Measurements from ENCODE around the gene IL17C.

Gene IL17C

DNA sequence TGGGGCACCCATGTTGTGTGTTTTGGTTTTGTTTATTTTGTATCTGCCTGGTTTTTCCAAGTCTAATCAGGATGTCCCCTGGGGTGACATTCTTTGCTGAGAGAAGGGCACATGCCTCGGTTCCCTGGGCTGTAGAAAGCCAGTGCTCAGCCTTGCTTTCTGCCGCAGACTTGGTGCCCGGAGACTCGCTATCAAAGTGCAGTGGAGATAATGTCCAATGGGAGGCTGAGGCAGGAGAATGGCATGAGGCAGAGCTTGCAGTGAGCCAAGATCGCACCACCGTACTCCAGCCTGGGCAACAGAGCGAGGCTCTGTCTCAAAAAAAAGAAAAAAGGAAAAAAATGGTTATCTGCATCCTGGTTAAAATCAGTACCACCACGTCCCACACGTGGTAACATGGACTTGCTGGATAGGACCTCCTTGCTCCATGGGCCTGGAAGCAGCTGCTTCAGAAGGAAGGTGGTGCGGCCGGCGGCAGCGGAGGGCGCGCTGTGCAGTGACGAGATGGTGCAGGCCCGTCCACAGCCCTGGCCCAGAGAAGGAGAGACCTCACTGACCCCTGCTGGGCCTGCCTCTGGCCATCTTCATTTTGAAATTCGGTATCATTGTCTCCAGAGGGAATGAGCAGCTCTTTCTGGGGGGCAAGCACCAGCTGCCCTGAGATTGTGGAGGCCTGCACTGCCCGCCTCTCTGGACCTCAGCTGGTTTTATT is 19.3 kb upstream of the IL17C start:
- no peak overlapping the region for H3K4me2 ChIP-seq (ENCODE audit: low read length)
- H3K4me1 ChIP-seq (ENCODE audit: control insufficient read depth, low read length) = no peaks in the 10 kb centered on the region
- H4K20me1 ChIP-seq (ENCODE audit: control insufficient read depth, insufficient read depth, low read depth, low read length) = no peaks in the 10 kb centered on the region
- H3K27me3 ChIP-seq (ENCODE audit: control insufficient read depth, low read length) = no peaks in the 10 kb centered on the region
- H3K36me3 ChIP-seq (ENCODE audit: control insufficient read depth, low read length) = peaks cover 79% of the 10 kb centered on the region
- no peak for TF ChIP-seq EZH2phosphoT487 (IDR thresholded peaks at IDR 0.05; ENCODE audit: borderline replicate concordance, low read length)
- TF ChIP-seq, protein P1, sequence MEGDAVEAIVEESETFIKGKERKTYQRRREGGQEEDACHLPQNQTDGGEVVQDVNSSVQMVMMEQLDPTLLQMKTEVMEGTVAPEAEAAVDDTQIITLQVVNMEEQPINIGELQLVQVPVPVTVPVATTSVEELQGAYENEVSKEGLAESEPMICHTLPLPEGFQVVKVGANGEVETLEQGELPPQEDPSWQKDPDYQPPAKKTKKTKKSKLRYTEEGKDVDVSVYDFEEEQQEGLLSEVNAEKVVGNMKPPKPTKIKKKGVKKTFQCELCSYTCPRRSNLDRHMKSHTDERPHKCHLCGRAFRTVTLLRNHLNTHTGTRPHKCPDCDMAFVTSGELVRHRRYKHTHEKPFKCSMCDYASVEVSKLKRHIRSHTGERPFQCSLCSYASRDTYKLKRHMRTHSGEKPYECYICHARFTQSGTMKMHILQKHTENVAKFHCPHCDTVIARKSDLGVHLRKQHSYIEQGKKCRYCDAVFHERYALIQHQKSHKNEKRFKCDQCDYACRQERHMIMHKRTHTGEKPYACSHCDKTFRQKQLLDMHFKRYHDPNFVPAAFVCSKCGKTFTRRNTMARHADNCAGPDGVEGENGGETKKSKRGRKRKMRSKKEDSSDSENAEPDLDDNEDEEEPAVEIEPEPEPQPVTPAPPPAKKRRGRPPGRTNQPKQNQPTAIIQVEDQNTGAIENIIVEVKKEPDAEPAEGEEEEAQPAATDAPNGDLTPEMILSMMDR (IDR thresholded peaks at IDR 0.05; ENCODE audit: low read depth, low read length, poor library complexity, severe bottlenecking) = no peak
- no peaks in the 10 kb centered on the region for H3K9me3 ChIP-seq (ENCODE audit: control insufficient read depth, insufficient read depth, low read length)
- no peaks in the 10 kb centered on the region for H3K9me2 ChIP-seq (replicated peaks; ENCODE audit: control insufficient read depth, low read length)
- no peaks in the 10 kb centered on the region for H3F3A ChIP-seq (ENCODE audit: control insufficient read depth, insufficient read depth)
- H3K79me2 ChIP-seq (ENCODE audit: control insufficient read depth, low read length) = peaks cover 61% of the 10 kb centered on the region
- no peak overlapping the region for H3K4me3 ChIP-seq (ENCODE audit: low read length)
- no peak overlapping the region for H3K27ac ChIP-seq (ENCODE audit: low read depth, low read length)

DNA sequence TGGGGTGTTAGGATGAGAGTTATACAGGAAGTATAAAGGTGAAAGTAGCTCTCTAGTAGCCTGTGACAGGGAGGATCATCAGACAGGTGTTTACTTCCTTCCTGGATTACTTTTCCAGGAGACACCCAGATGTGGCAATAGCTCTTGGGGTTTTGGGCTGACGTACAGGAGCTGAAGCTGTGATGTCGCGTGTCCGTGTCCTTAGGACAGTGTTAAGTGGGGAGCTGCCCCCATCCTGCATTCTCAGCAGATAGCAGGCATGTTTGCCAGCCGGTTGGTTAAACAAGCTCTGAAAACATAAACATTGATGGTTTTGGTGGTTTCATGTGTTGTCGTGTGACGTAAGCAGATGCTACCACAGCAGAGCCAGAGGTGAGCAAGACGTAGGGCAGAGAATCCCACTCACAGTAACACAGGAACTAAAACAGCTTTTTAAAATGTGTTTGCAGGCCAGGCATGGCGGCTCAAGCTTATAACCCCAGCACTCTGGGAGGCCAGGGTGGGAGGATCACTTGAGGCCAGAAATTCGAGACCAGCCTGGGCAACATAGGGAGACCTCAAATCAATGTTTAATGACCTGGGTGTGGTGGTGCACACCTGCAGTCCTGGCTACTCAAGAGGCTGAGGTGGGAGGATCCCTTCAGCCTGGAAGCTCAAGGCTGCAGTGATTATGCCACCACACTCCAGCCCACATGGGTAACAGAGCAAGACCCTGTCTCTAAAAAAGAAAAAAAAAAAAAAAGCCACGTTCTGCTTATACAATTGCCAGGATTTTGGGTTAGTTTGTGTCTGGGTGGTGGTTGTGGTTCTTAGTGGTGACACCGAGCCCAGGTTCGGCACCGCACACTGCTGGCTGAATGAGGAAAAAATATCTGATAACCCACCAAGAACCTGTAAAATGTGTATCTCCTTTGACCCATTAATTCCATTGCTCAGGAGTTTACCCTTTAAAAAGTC is 18.2 kb upstream of the IL17C start:
- Histone ChIP-seq H3K9me2 (replicated peaks; ENCODE audit: control insufficient read depth, low read length) (no peaks in the 10 kb centered on the region), H4K20me1 (ENCODE audit: control insufficient read depth, insufficient read depth, low read depth, low read length) (no peaks in the 10 kb centered on the region), H3K4me1 (ENCODE audit: control insufficient read depth, low read length) (no peaks in the 10 kb centered on the region), H3K79me2 (ENCODE audit: control insufficient read depth, low read length) (peaks cover 50% of the 10 kb centered on the region), H3K4me2 (ENCODE audit: low read length) (no peak overlapping the region), H3F3A (ENCODE audit: control insufficient read depth, insufficient read depth) (no peaks in the 10 kb centered on the region), H3K4me3 (ENCODE audit: low read length) (no peak overlapping the region), H3K9me3 (ENCODE audit: control insufficient read depth, insufficient read depth, low read length) (no peaks in the 10 kb centered on the region), H3K27ac (ENCODE audit: low read depth, low read length) (no peak overlapping the region), H3K27me3 (ENCODE audit: control insufficient read depth, low read length) (no peaks in the 10 kb centered on the region), H3K36me3 (ENCODE audit: control insufficient read depth, low read length) (peaks cover 86% of the 10 kb centered on the region)
- TF ChIP-seq, protein P1 (IDR thresholded peaks at IDR 0.05; ENCODE audit: low read depth, low read length, poor library complexity, severe bottlenecking) = no peak
- TF ChIP-seq EZH2phosphoT487 (IDR thresholded peaks at IDR 0.05; ENCODE audit: borderline replicate concordance, low read length) = no peak

DNA sequence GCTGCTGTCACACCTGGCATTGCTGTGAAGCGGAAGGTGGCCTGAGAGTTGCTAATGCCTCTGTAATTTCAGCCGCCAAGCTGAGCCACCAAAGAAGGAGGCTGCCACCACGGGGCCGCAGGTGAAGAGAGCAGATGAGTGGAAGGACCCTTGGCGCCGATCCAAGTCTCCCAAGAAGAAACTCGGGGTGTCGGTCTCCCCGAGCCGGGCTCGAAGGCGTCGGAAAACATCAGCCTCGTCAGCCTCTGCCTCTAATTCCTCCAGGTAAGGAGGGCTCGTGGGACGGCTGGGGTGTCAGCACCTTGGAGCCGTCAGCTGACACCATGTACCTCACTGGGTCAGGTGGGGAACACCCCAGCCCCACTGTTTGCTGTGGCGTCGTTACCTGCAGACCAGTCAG is 16.2 kb upstream of the IL17C start:
- H3K9me3 ChIP-seq (ENCODE audit: control insufficient read depth, insufficient read depth, low read length) = no peaks in the 10 kb centered on the region
- H3K79me2 ChIP-seq (ENCODE audit: control insufficient read depth, low read length) = peaks cover 32% of the 10 kb centered on the region
- H3K27me3 ChIP-seq (ENCODE audit: control insufficient read depth, low read length) = no peaks in the 10 kb centered on the region
- no peak overlapping the region for H3K4me2 ChIP-seq (ENCODE audit: low read length)
- H3K36me3 ChIP-seq (ENCODE audit: control insufficient read depth, low read length) = peaks cover 77% of the 10 kb centered on the region
- no peak overlapping the region for H3K27ac ChIP-seq (ENCODE audit: low read depth, low read length)
- H4K20me1 ChIP-seq (ENCODE audit: control insufficient read depth, insufficient read depth, low read depth, low read length) = no peaks in the 10 kb centered on the region; the same call in 1 of the 2 replicates
- H3K4me1 ChIP-seq (ENCODE audit: control insufficient read depth, low read length) = no peaks in the 10 kb centered on the region
- no peaks in the 10 kb centered on the region for H3K9me2 ChIP-seq (replicated peaks; ENCODE audit: control insufficient read depth, low read length)
- H3K4me3 ChIP-seq (ENCODE audit: low read length) = no peak overlapping the region
- TF ChIP-seq, protein P1 (IDR thresholded peaks at IDR 0.05; ENCODE audit: low read depth, low read length, poor library complexity, severe bottlenecking) = no peak
- no peak for TF ChIP-seq EZH2phosphoT487 (IDR thresholded peaks at IDR 0.05; ENCODE audit: borderline replicate concordance, low read length)
- no peaks in the 10 kb centered on the region for H3F3A ChIP-seq (ENCODE audit: control insufficient read depth, insufficient read depth)

Measured in DOHH2 (cell line).